22Rv1 (cell line): ENCODE measurements around the gene KCNAB1.

Experiments used
- H3K27ac ChIP-seq: fragments of 450-650 bp; 2 replicates; pipeline ENCODE4 v1.5.1; 2017
- CTCF ChIP-seq: fragments of 450-650 bp; IDR thresholded peaks from 2 replicates; pipeline ENCODE4 v1.5.1; 2017; ENCODE audit warnings: mild to moderate bottlenecking
- ZFX ChIP-seq: fragments of 450-650 bp; IDR thresholded peaks from 2 replicates; pipeline ENCODE4 v1.6.1; 2017; ENCODE audit warnings: antibody characterized with exemption, borderline replicate concordance

The KCNAB1 gene

GRCh38 chr3:156492801-156493261 is 372.5 kb downstream of the KCNAB1 start:
- H3K27ac ChIP-seq = no peak overlapping the region
- no peak for TF ChIP-seq CTCF
- no peak for TF ChIP-seq ZFX

GRCh38 chr3:156493887-156494286 is 373.5 kb downstream of the KCNAB1 start:
- TF ChIP-seq CTCF = no peak
- TF ChIP-seq ZFX = no peak
- no peak overlapping the region for H3K27ac ChIP-seq

GRCh38 chr3:156495816-156496215 is 375.4 kb downstream of the KCNAB1 start:
- no peak overlapping the region for H3K27ac ChIP-seq
- TF ChIP-seq ZFX (no peak), CTCF (no peak)

GRCh38 chr3:156497326-156497725 is 376.9 kb downstream of the KCNAB1 start:
- TF ChIP-seq CTCF = no peak
- TF ChIP-seq ZFX = no peak
- no peak overlapping the region for H3K27ac ChIP-seq

GRCh38 chr3:156498307-156498706 is 377.9 kb downstream of the KCNAB1 start:
- TF ChIP-seq CTCF = no peak
- TF ChIP-seq ZFX = no peak

GRCh38 chr3:156507285-156507684 is 386.9 kb downstream of the KCNAB1 start:
- TF ChIP-seq ZFX (no peak), CTCF (no peak)
- H3K27ac ChIP-seq = no peak overlapping the region

More at GRCh38 chr3:156498307-156498706, 377.9 kb downstream of the KCNAB1 start:
- H3K27ac ChIP-seq = no peak overlapping the region

- TF ChIP-seq ZFX = no peak
- TF ChIP-seq CTCF = peak; percentile 80
- H3K27ac ChIP-seq = no peak overlapping the region
These were observed 389.1 kb downstream of the KCNAB1 start for GRCh38 chr3:156509189-156510174.
